Ovary (tissue), 3 donors: ENCODE results near the gene TYW1.
"Not testable (repeated sequence)": the region's sequence is repeated elsewhere in the genome, so short reads cannot be mapped to it uniquely, and the experiment has no call there.

ENCODE experiments used
- CTCF ChIP-seq, 3 donors: fragments of 450-650 bp in 2 of 3; fragments of 200-600 bp in 1 of 3; IDR thresholded peaks; one replicate each; pipeline versions ENCODE4 v1.5.1 to v1.8.0; 2016 to 2022; ENCODE audit warnings: antibody characterized with exemption in 3 of 3, mild to moderate bottlenecking in 1 of 3
- EP300 ChIP-seq: sonication (generic); formaldehyde crosslinking; IDR thresholded peaks from one replicate; pipeline ENCODE4 v1.6.1; 2017; ENCODE audit warnings: antibody characterized with exemption
- POLR2A ChIP-seq: fragments of 450-650 bp; IDR thresholded peaks from one replicate; pipeline ENCODE4 v1.6.1; 2017; ENCODE audit warnings: antibody characterized with exemption, mild to moderate bottlenecking, moderate library complexity
- donor health status: DM: no; HTN: no; CAD: no.

- TF ChIP-seq CTCF (IDR thresholded peaks at IDR 0.05); EP300; POLR2A: not testable (repeated sequence)
Measured at GRCh38 chr7:67066950-67067622, 70.5 kb downstream of the TYW1 start.
